ENCODE results near the gene ZCCHC2.
A peak's percentile ranks its signal among the peaks of the same experiment; 100 is the strongest.

DNA sequence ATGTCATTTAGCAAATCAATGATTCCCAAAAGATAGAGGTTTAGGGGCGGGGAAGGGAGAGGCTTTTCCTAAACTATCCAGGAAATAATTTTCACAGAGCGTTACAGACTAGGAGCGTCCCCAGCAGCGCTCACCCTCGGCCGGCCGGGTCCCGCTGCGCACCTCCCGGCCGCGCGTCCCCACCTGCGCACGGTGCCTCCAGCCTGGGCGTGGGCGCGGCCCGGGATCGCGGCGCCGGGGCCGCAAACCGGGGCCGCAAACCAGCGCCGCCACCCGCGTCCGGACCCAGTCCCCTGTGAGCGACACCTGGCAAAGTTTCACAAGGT lies 684 bp upstream of the ZCCHC2 start:
- TF ChIP-seq, protein P1, sequence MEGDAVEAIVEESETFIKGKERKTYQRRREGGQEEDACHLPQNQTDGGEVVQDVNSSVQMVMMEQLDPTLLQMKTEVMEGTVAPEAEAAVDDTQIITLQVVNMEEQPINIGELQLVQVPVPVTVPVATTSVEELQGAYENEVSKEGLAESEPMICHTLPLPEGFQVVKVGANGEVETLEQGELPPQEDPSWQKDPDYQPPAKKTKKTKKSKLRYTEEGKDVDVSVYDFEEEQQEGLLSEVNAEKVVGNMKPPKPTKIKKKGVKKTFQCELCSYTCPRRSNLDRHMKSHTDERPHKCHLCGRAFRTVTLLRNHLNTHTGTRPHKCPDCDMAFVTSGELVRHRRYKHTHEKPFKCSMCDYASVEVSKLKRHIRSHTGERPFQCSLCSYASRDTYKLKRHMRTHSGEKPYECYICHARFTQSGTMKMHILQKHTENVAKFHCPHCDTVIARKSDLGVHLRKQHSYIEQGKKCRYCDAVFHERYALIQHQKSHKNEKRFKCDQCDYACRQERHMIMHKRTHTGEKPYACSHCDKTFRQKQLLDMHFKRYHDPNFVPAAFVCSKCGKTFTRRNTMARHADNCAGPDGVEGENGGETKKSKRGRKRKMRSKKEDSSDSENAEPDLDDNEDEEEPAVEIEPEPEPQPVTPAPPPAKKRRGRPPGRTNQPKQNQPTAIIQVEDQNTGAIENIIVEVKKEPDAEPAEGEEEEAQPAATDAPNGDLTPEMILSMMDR (IDR thresholded peaks at IDR 0.05) = peak in 1 of 6 experiments; percentile 6
- no peak for TF ChIP-seq POLR2A (IDR thresholded peaks at IDR 0.05)

Data from Peyer's patch (tissue), 4 donors.